ENCODE measurements around the gene CBX1.
"Not testable (repeated sequence)": the region's sequence is repeated elsewhere in the genome, so short reads cannot be mapped to it uniquely, and the experiment has no call there.

DNA sequence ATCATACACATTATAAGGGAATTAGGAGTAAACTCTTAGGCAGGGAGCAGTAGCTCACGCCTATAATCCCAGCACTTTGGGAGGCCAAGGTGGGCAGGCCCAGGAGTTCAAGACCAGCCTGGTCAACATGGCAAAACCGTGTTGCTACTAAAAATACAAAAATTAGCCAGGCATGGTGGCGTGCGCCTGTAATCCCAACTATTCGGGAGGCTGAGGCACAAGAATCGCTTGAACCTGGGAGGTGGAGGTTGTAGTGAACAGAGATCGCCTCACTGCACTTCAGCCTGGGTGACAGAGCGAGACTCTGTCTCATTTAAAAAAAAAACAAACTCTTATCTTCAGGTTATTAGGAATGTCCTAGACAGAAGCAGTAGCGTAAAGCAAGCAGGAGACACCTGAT is 28.5 kb downstream of the CBX1 start:
- not testable (repeated sequence) for TF ChIP-seq EZH2 (IDR thresholded peaks at IDR 0.05; ENCODE audit: borderline replicate concordance, insufficient read depth, low read length, poor library complexity, severe bottlenecking); POLR2AphosphoS5 (IDR thresholded peaks at IDR 0.05); EP300 (conservative IDR thresholded peaks at IDR 0.05; ENCODE audit: poor library complexity, severe bottlenecking); RAD21 (conservative IDR thresholded peaks at IDR 0.05)
- TF ChIP-seq, protein P1, sequence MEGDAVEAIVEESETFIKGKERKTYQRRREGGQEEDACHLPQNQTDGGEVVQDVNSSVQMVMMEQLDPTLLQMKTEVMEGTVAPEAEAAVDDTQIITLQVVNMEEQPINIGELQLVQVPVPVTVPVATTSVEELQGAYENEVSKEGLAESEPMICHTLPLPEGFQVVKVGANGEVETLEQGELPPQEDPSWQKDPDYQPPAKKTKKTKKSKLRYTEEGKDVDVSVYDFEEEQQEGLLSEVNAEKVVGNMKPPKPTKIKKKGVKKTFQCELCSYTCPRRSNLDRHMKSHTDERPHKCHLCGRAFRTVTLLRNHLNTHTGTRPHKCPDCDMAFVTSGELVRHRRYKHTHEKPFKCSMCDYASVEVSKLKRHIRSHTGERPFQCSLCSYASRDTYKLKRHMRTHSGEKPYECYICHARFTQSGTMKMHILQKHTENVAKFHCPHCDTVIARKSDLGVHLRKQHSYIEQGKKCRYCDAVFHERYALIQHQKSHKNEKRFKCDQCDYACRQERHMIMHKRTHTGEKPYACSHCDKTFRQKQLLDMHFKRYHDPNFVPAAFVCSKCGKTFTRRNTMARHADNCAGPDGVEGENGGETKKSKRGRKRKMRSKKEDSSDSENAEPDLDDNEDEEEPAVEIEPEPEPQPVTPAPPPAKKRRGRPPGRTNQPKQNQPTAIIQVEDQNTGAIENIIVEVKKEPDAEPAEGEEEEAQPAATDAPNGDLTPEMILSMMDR (IDR thresholded peaks at IDR 0.05; ENCODE audit: poor library complexity, severe bottlenecking) = not testable (repeated sequence)
- TF ChIP-seq, protein P2, sequence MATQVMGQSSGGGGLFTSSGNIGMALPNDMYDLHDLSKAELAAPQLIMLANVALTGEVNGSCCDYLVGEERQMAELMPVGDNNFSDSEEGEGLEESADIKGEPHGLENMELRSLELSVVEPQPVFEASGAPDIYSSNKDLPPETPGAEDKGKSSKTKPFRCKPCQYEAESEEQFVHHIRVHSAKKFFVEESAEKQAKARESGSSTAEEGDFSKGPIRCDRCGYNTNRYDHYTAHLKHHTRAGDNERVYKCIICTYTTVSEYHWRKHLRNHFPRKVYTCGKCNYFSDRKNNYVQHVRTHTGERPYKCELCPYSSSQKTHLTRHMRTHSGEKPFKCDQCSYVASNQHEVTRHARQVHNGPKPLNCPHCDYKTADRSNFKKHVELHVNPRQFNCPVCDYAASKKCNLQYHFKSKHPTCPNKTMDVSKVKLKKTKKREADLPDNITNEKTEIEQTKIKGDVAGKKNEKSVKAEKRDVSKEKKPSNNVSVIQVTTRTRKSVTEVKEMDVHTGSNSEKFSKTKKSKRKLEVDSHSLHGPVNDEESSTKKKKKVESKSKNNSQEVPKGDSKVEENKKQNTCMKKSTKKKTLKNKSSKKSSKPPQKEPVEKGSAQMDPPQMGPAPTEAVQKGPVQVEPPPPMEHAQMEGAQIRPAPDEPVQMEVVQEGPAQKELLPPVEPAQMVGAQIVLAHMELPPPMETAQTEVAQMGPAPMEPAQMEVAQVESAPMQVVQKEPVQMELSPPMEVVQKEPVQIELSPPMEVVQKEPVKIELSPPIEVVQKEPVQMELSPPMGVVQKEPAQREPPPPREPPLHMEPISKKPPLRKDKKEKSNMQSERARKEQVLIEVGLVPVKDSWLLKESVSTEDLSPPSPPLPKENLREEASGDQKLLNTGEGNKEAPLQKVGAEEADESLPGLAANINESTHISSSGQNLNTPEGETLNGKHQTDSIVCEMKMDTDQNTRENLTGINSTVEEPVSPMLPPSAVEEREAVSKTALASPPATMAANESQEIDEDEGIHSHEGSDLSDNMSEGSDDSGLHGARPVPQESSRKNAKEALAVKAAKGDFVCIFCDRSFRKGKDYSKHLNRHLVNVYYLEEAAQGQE (IDR thresholded peaks at IDR 0.05; ENCODE audit: borderline replicate concordance) = not testable (repeated sequence)

Data from neural cell (in vitro differentiated cells).